ENCODE data around the gene TMED10.

TMED10 gene

DNA sequence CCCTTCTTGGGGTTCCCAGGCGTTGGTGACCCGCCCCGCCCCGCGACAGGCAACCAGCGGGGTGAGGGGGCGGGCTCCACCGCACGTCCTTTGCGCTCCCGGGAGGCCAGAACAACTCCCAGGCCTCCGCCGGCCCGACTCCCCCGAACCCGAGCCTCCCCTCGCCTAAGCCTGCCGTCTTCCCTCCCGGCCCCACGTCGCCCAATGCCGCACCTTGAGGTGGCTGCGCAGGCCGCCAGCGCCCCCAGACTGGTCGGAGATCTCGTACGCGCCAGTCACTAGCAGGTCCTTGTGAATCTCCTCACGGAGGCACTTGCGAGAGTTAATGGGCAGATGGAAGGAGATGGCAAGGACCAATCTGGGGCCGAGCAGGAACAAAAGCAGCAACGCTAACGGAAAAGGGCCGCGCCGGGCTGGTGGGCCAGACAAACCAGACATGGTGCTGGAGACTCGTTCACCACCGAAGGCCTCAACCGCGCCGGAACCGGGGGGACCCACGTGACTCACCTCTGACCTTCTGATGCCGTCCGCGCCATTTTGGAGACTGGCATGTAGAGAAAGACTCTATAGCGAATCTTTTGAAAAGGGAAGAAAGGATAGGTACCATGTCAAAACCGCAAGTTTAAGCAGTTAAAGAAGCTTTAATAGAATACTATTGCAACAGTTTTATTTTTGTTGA lies at the start of gene TMED10:
TSS of gene TMED10 (minus strand) at position 471 of the 679 bp plus-strand sequence. CDS start at position 438, 33 bp downstream.
- DNase-seq, result peak; percentile 99

DNA sequence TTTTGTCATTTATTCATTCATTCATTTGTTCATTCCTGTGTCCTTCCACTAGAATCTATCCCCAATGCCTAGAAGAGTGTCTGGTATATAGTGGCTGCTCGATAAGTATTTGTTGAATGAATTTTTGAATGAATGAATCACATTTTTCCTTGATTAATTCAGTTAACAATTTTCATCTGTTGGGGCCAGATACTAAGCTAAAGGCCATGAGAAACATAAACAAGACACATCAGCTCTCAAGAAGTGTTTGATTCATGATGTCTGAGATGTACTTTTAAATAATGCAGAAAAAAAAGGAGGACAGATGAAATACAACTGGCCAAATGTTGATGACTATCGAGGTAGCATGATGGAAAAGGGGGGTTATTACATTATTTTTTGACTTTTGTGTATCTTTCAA lies 48.1 kb upstream of the TMED10 start:
- no peak for DNase-seq

DNA sequence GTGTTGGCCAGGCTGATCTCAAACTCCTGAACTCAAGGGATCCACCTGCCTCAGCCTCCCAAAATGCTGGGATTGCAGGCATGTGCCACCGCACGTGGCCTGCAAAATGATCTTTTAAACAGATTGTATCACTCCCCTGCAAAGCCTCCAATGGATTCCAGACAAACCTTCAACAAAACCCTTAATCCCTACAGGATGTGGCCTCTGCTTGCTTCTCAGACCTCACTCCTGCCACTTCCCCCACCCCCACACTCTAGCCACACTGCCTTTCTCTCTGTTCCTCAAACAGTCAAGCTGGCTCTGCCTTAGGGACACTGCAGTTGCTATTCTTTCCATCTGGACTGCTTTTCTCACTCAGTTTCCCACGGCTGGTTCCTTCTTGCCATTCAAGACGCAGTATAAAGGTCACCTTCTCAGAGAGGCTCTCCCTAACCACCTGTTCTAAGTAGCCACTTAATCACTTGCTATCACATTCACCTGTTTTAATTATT lies 47.3 kb upstream of the TMED10 start:
- no peak for DNase-seq

DNA sequence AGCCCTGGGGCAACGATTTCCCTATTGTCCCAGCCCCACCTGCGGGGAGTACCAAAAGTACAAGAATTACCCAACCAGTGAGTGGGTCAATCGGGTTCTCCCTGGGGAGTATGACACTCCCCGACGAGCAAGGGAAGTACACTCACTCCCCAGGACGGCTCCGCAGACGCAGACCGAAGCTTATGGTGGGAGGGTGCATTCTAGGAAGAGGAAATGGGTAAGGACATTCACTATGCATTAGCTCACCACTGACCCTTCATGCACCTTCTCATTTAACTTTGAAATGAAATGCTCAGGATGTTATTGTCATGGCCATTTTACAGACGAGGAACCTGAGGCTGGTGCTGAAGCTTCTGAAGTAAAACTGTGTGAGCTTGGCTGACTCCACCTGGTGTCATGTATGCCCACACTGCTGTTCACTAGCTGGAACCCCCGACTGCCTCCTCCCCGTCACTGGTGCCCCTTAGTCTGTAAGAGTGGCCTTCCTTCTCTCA lies 45.8 kb upstream of the TMED10 start:
- no peak for DNase-seq

DNA sequence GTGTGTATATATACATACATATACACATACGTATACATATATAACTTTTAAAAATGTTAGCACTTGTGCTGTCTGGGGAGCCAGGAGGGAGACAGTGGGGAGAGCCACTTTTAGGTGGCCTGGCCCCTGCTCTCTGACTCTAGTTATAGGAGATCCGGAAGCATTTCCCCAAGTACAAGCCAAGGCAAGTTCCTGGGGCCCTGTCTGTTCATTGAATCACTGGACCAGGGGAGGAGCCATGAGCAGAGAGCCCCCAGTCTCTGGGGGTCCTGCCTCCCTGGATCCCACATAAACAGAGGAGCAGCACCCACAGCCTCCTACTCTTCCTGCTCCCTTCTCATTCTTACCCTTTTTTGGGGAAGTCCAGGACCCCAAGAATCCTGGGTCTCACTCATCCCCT lies 45.4 kb upstream of the TMED10 start:
- no peak for DNase-seq

DNA sequence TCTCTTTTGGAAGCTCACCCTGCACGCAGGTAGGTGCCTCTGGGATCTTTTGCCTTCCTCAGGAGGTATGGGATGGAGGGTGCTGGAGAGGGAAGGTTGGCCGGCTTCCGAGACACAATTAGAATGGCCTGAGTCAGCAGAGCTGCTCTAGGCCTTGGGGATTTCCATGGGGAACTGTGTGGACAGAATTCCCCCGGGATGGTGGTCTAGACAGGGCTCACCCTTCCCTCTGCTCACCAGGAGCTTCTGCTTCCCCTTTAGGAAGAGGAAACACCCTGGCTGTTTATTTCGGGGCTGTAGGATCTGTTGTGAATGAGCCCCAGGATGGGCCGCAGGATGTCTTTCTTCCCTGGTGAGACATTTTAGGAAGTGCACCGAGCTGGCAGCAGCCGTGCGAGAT lies 43.7 kb upstream of the TMED10 start:
- no peak for DNase-seq

DNA sequence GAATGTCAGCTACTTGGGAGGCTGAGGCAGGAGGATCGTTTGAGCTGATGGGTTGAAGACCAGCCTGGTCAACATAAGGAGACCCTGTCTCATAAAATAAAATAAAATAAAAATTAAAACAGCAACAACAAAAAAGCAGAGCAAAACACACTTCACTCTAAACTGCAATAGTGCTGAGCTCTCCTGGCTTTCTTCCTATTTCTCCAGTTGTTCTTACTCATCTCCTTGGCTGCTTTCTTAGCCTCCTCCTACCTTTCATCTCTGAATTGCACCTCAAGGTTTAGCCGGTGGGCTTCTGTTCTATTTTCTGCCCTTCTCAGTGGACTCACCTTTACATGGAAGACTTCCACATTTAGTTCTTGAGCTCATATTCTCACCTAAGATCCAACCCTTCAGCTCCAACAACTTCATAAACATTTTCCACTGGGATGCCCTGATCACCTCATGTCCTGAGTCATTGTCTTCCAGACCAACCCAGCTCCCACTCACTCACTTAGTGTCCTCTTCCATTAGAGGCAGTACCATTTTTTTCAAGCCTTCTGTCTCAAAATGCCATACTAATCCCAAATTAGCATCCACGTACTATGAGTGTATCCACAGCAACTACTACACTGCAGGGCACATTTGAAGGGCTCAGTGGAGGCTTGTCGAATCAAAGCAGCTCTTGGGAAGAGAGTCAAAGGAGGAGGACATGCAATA lies 41.2 kb upstream of the TMED10 start:
- DNase-seq, result no peak

DNA sequence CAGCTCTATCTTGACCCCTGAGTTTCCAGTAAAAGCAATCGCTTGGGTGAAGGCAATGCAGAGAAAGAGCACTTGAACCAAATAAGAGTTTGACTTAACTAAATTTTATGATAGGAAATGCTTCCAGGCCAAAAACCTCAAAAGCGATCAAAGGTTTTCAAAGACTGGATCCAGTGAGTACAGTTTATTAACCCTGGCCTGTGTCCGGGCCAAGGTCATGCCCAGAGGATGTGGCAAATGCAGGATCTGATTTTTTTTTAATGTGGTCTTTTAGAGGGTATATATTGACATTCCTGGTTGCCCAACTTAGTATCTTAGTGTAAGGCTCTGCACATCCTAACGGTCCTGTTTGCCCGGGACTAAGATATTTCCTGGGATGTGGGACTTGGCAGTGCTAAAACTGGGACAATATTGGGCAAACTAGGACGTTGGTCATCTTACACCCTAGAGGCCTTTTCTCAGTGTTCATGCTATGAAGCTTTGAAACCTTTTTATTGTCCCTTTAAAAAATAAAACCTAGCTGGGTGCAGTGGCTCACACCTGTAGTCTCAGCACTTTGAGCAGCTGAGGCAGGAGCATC lies 40.1 kb upstream of the TMED10 start:
- no peak for DNase-seq

DNA sequence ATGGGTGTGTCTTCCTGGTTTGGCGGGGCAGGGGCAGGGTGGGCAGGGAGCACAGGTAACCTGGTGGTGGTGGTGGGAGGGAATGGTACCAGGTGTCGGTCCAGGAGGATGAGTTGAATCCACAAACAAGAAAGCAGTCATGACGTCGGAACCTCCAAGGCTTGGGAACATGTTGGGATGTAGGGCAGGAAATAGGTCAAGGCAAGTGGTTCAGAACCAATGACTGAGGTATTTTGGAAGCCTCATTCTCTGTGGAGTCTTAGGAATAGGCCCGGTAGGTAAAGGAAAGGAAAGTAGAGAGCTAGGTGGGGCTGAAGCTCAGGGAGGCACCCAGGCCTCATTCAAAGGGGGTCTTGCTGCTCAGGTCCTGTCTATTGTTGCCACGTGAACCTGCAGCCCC lies 39.1 kb upstream of the TMED10 start:
- DNase-seq, result no peak

DNA sequence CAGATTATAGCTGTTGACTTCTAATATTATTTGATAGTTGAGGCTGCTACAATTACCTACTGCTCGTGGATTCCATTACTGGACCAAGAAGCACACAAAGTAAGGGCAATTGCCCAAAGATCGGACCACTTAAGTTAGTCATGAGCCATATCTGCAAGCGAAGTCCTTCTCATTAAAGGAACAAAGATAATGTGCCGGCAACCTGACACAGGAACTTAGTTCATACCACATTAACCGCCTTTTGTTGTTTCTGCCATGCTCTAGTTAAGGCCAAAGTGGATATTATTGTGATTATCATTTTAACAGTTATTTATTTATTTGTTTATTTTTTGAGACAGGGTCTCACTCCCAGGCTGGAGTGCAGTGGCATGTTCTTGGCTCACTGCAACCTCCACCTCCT lies 38.1 kb upstream of the TMED10 start:
- DNase-seq, result no peak

DNA sequence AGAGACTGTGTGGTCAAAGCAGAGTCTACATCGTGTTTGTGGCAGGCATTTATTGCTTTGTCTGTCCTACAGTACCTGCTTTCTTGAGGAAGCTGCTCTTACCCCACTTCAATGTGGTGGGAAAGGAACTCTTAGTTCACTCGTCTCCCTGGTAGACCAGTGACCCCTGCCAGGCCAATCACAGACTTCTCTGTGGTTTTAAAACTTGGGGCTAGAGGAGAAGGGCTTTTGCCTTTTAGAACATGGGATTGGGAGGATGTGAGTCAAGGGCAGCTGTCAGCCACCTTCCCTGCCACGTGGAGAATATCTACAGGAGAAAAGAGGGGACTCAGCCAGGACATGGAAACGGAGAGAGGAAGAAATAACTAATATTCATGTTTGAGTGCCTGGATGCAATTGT lies 36.8 kb upstream of the TMED10 start:
- DNase-seq, result no peak

DNA sequence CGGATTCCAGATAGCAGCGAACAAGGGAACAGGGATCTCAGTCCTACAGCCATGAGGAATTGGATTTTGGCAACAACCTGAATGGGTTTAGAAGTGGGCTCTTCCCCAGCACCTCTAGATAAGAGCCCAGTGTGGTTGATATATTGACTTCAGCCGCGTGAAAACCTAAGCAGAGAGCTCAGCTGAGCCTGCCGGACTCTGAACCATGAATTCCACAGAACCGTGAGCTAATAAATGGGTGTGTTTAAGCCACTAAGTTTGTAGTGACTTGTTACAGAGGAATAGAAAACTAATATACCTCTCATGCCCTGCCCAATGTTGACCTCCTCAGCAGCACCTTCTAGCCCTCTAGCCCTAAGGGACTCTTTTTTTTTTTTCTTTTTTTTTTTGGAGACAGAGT lies 32.4 kb upstream of the TMED10 start:
- no peak for DNase-seq

DNA sequence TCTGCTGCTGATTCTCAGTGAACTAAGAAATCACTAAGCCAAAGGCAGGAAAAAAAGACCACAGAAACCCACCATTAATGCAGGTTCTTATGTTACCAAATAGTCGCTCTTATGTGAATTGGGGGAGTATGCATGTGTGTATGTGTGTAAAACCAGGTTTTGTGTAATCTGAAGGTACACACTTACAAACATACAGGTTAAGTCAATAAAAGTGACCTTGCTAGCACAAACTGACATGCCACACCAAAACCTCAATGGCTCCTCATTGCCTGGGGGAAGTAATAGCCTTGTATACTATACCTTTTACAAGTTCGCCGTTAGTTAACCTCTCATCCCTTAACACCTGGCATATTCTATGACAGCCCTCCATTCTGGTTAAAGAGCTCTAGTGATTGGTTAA lies 29.8 kb upstream of the TMED10 start:
- no peak for DNase-seq

DNA sequence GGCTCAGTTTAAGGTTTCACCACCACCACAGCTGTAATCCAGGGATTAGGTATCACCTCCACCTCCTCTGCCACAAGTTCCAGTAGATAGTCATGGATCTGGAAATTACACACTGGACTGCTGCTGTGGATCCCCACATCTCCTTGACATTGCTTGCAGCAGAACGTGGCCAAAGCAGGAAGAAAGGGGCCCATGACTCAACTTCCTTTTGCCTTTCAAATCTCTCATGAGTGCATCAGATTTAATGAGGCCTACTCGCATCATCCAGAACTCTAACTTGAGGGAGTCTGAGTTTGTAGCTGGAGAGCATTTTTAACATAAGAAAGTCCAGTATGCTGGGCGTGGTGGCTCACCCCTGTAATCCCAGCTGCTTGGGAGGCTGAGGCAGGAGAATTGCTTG lies 29.2 kb upstream of the TMED10 start:
- no peak for DNase-seq

DNA sequence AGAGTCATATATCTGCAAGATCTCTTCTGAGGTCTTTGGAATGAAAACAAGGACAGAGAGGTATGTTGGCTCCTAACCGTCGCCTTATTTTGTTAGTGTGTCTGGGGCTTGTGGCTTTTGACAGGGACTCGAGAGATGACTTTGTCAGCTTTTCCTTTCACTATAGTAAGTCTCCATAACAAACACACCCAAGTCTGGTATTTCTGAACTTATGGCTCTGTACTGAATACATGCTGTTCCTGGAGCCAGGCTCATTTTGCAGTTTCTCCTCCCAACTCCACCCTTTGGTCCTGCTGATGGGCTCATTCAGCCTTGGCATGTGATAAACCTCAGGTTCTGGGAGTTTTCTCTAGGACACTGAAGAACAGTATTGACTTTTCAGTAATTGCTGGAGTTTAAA lies 27.7 kb upstream of the TMED10 start:
- no peak for DNase-seq

DNA sequence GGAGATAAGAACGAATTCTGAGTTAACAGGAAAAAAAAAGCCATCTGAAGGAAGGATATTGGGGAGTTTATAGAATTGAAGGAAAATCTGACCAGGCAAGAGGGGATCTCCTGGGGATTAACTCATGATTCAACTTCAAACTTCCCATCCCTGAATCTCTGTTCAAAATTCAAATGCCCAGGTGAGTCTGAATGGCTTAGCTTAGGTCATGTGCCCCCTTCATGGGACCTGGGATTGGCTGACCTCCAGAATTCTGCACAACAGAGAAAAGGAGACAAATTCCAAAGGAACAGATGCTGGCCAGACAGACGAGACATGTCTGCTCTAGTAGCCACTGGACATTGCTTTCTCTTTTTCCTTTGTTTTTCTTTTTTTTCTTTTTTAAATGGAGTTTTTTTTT lies 26.2 kb upstream of the TMED10 start:
- no peak for DNase-seq

DNA sequence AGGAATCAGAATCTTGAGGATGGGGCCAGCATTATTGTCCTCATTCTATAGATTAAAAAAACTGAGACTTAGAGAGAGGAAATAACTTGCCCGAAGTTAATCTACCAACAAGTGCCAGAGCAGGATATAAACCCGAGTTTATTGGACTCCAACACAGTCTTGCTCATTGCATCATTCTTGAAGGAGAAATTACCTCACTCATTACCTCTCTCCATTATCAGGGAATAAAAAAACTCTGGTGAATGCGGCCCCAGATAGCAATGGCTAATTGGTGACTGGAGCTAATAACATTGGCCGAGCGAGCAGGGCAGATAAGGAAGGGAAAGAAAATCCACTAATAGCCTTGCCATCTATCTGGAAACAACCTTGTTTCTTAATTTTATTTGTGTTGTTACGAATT lies 24.7 kb upstream of the TMED10 start:
- DNase-seq, result no peak

DNA sequence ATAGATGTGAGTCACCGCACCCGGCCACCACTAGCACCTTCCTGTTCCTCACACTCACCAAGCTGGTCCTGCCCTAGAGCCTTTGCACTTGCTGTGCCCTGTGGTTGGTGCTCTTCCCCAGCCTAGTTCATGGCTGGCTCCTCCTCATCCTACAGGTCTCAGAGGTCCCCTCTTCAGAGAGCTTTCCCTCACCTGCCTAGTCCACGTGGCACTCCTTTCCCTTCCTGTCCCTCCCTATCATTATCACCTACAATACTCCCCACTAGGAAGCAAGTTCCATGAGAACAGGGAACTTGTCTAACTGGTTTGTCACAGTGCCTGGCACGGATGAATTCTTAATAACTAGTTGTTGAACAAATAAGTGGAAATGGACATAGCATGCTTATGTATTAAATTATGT lies 24.0 kb upstream of the TMED10 start:
- no peak for DNase-seq

DNA sequence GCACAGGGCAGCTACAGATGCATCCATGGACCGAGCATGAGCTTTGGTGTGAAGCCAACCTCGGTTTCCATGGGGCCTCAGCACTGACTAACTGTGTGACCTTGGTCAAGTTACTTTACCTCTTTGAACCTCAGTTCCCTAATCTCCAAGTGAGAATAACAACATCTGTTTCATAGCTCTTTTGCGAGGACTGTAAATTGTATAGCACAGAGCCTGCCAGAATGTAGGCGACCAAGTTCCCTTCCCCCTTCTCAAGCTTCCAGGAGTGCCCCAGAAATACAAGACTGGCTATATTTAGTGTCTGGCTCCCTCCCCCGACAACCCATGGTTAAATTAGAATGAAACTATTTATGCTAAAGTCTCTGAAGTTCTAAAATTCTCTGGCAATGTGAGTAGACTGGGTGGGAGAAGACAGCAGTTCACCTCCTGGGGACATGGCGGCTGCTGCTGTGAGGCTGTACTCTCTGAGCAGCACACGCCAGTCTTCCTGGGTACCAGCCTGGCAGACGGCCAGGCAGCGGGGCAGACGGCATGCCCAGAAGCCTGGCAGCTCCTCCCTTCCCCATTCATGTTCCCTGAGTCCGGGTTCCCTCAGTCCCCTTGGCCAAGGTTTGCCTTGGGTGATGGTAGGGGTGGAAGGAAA lies 22.0 kb upstream of the TMED10 start:
- peak; percentile 17 for DNase-seq

DNA sequence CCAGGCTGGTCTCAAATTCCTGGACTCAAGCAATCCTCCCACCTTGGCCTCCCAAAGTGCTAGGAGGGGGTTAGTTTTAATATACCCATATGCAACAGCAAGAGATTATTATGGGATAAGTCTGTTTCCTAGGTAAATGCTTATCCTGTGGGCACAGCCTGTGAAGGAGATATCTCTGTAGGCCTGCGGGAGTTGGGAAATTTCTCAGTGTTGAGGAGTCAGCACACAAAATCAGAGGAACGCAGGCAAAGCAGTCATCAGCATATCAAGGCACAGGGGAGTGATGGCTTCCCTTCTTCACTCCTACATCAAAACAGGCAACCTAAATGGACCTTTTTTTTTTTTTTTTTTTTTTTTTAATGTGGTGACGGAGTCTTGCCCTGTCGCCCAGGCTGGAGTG lies 20.9 kb upstream of the TMED10 start:
- DNase-seq, result no peak

DNA sequence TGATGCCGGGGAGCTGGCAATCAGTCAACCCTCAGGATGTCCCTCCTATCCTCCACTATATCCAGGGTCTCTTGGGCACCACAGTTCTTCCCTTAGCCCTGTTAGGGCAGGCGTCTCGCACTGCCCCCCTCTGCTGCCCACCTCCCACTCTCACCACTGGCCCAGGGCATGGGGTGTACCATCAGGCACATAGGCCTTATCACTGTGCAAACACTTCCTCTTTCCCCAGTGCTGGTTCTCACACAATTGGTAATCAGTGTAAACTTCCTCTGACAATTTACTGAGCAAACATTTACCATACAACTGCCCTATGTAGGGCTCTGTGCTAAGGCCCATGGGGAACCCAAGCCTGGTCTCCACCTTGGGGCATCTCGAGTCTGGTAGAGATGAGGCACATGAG lies 20.1 kb upstream of the TMED10 start:
- no peak for DNase-seq

DNA sequence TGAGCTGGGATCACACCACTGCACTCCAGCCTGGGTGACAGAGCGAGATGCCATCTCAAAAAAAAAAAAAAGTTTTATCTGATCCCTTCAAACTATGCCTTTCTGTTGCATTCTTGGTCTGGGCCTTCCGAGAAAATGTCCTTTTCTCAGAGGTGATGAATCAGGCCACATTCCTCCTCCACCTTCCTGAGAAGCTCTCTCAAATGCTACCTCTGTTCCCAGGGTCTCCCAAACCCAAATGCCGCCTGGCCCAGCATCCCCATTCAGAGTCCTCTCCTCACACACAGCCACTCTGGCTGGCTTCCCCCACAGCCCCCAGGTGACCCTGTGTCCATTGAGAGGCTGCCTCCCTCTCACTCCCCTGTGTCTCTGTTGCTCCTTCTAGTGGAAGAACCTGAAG lies 19.7 kb upstream of the TMED10 start:
- no peak for DNase-seq

DNA sequence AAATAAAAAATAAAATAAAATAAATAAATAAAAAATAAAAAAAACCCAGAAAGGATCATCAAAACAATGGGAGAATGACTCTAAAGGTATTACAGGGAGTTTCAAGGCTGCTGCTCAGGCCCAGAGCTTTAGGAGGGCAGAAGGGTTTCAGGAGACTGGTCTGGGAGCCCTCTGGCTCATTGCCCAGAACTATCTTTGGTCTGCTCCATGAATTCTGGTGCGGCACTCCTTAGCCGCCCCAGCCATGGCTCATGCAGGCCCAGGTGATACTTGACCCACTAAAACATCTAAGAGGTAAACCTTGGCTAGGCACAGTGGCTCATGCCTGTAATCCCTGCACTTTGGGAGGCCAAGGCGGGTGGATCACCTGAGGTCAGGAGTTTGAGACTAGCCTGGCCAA lies 14.7 kb upstream of the TMED10 start:
- DNase-seq, result no peak

DNA sequence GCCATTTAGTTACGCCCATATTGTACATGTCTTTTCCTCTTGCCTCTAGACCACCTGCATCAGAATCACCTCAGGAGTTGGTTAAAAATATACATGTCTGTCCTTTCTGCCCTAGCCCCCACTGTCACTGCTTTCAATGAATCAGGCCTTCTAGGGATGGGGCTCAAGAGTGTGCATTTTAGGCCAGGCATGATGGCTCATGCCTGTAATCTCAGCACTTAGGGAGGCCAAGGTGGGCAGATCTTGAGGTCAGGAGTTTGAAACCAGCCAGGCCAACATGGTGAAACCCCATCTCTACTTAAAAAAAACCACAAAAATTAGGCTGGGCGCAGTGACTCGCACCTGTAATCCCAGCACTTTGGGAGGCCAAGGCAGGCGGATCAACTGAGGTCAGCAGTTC lies 13.6 kb upstream of the TMED10 start:
- no peak for DNase-seq

Measured in NCI-H2227 treated with DMSO at 0.1 percent for 48 hours (cell line).